Psoas muscle (tissue), 8 donors: ENCODE results near the gene SH3BGRL2. TPM values are rescaled to one million over a fixed set of nuclear protein-coding genes. Genes with fewer than 3 reads are reported as not detected.

Experiments used
- ATAC-seq, 4 donors: fragments of 200-7000 bp; cut with Tn5 transposase; one replicate each; pipeline ENCODE4 v1.9.1; 2020; ENCODE audit warnings: moderate library complexity in 3 of 4, mild to moderate bottlenecking in 2 of 4
- DNase-seq, 2 donors: peaks; one replicate each; pipeline ENCODE4 v3.0.0-alpha.2; 2020
- H3K27ac ChIP-seq: fragments of 200-600 bp; one replicate; pipeline ENCODE4 v1.8.0; 2022
- H3K27me3 ChIP-seq, 3 donors: fragments of 200-600 bp in 1 of 3; one replicate each; pipeline versions ENCODE4 v1.6.1 to v1.8.0; 2013 to 2022; ENCODE audit warnings: low read length in 2 of 3, mild to moderate bottlenecking in 2 of 3, moderate library complexity in 1 of 3; ENCODE audit not compliant: insufficient read depth in 3 of 3
- H3K36me3 ChIP-seq, 2 donors: fragments of 200-600 bp in 1 of 2; one replicate each; pipeline versions ENCODE4 v1.6.1 to v1.8.0; 2013 to 2022; ENCODE audit warnings: low read depth in 1 of 2, mild to moderate bottlenecking in 1 of 2, moderate library complexity in 1 of 2; ENCODE audit not compliant: insufficient read depth in 1 of 2
- H3K4me1 ChIP-seq: fragments of 200-600 bp; one replicate; pipeline ENCODE4 v1.8.0; 2022
- H3K4me3 ChIP-seq: fragments of 200-600 bp; one replicate; pipeline ENCODE4 v1.8.0; 2022; ENCODE audit warnings: mild to moderate bottlenecking
- H3K9me3 ChIP-seq: fragments of 200-600 bp; one replicate; pipeline ENCODE4 v1.8.0; 2022
- WGBS, 3 donors: extraction: QIAGEN DNeasy Blood & Tissue Kit; methylation state at CpG; one replicate each; pipeline versions ENCODE4 v1.1.6 to v1.1.7; 2013; 5-methylcytosine and 5-hydroxymethylcytosine counted together
- intact Hi-C, 2 donors: fragments of 100-400 bp; cut with DNase I; formaldehyde crosslinking; loops; one replicate each; pipeline versions ENCODE4 v1.11.0 to v1.14.2; 2022
- polyA plus RNA-seq, 3 donors: library from polyadenylated mRNA; stranded (reverse); fragments of 200-250 nt; gene quantifications; one replicate each; pipeline ENCODE4 v1.2.3, GENCODE V29; 2013
- total RNA-seq, 4 donors: library from RNA; stranded (reverse); fragmentation: NEBNext Ultra II Directional in 2 of 4; extraction: Animal tissue kit (Norgen Biotek cat#: 25700) in 2 of 4; gene quantifications; one replicate each; pipeline versions ENCODE4 v1.2.1 to v1.2.4, GENCODE V29; 2021 to 2023
- TF ChIP-seq, protein P1 (sequence below): fragments of 200-600 bp; IDR thresholded peaks from one replicate; pipeline ENCODE4 v1.8.0; 2022; ENCODE audit warnings: antibody characterized with exemption
- donor health status: healthy with polysubstance abuse.
- donor health status: DM: no; HTN: no; CAD: no; lungs with moderate emphysema.
- donor health status: Bipolar disorder and iron deficiency.
- donor health status: healthy.
- donor health status: DM: yes; HTN: yes; CAD: no.
- donor health status: DM: no; HTN: no; CAD: no.
- donor health status: DM: no; HTN: no; CAD: no.
- donor health status: DM: yes; HTN: yes; CAD: no.

The SH3BGRL2 gene
- total and polyA plus RNA-seq, 7 donors, result 3.5 to 9.7 (median 4.3) TPM

DNA sequence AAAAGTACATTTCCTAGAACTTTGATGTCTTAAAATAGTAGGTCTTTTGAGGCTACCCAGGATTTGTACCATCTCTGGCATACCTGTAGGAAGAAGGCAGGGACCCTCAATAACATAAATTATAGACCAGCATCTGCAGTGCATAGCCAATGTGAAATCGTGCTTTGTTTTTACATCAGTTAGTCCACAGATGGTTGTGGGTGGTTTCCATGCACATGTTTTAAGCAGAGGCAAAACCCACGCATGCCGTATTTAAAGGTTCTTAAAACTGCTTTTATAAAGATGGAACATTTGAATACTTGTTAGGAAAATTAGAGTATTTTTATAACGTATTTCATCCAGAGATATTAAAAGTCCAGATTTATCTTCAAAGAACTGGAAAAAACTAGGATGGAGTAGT lies 66.3 kb downstream of the SH3BGRL2 start:
- no peaks in the 10 kb centered on the region for H3K27me3 ChIP-seq
- no peaks in the 10 kb centered on the region for H3K9me3 ChIP-seq
- no peak for ATAC-seq
- intact Hi-C loops, result no loop called here
- no peak for DNase-seq
- TF ChIP-seq, protein P1, sequence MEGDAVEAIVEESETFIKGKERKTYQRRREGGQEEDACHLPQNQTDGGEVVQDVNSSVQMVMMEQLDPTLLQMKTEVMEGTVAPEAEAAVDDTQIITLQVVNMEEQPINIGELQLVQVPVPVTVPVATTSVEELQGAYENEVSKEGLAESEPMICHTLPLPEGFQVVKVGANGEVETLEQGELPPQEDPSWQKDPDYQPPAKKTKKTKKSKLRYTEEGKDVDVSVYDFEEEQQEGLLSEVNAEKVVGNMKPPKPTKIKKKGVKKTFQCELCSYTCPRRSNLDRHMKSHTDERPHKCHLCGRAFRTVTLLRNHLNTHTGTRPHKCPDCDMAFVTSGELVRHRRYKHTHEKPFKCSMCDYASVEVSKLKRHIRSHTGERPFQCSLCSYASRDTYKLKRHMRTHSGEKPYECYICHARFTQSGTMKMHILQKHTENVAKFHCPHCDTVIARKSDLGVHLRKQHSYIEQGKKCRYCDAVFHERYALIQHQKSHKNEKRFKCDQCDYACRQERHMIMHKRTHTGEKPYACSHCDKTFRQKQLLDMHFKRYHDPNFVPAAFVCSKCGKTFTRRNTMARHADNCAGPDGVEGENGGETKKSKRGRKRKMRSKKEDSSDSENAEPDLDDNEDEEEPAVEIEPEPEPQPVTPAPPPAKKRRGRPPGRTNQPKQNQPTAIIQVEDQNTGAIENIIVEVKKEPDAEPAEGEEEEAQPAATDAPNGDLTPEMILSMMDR, result no peak
- H3K27ac ChIP-seq, result no peak overlapping the region
- peaks cover 5% of the 10 kb centered on the region for H3K4me1 ChIP-seq
- 90 to 93% (median 91%) methylated on average over 4 of the region's 4 CpGs for WGBS, 3 donors
- peaks cover 0 to 5% of the 10 kb centered on the region in 2 donors for H3K36me3 ChIP-seq
- H3K4me3 ChIP-seq, result no peak overlapping the region

- H3K36me3 ChIP-seq, result peaks cover 0 to 5% of the 10 kb centered on the region in 2 donors
- TF ChIP-seq, protein P1, result no peak
- intact Hi-C loops, result no loop called here
- 96 to 97% (median 97%) methylated on average over 7 of the region's 7 CpGs for WGBS, 3 donors
- H3K4me3 ChIP-seq, result no peak overlapping the region
- ATAC-seq, result no peak
- H3K9me3 ChIP-seq, result no peaks in the 10 kb centered on the region
- no peaks in the 10 kb centered on the region for H3K27me3 ChIP-seq
- no peak for DNase-seq
- no peak overlapping the region for H3K27ac ChIP-seq
- peaks cover 5% of the 10 kb centered on the region for H3K4me1 ChIP-seq
These were observed 68.5 kb downstream of the SH3BGRL2 start for GRCh38 chr6:79699606-79700005.

GRCh38 chr6:79702691-79703090 lies 71.6 kb downstream of the SH3BGRL2 start:
- Histone ChIP-seq H3K9me3 (no peaks in the 10 kb centered on the region), H3K27ac (no peak overlapping the region), H3K36me3 (peaks cover 0 to 5% of the 10 kb centered on the region in 2 donors), H3K4me3 (no peak overlapping the region), H3K27me3 (no peaks in the 10 kb centered on the region), H3K4me1 (no peaks in the 10 kb centered on the region)
- 78 to 82% (median 79%) methylated on average over 5 of the region's 5 CpGs for WGBS, 3 donors
- DNase-seq (no peak), ATAC-seq (no peak)
- TF ChIP-seq, protein P1, result no peak
- intact Hi-C loops, result no loop called here

GRCh38 chr6:79704200-79704599 lies 73.1 kb downstream of the SH3BGRL2 start:
- Histone ChIP-seq H3K27ac (no peak overlapping the region), H3K4me3 (no peak overlapping the region), H3K36me3 (no peaks in the 10 kb centered on the region), H3K27me3 (no peaks in the 10 kb centered on the region), H3K4me1 (no peaks in the 10 kb centered on the region), H3K9me3 (no peaks in the 10 kb centered on the region)
- WGBS, 3 donors, result 90 to 97% (median 95%) methylated on average over 2 of the region's 2 CpGs
- ATAC-seq, result no peak
- TF ChIP-seq, protein P1, result no peak
- no peak for DNase-seq
- intact Hi-C loops, result no loop called here

GRCh38 chr6:79705456-79705995 lies 74.4 kb downstream of the SH3BGRL2 start:
- intact Hi-C loops, result no loop called here
- TF ChIP-seq, protein P1, result no peak
- H3K4me1 ChIP-seq, result no peaks in the 10 kb centered on the region
- H3K9me3 ChIP-seq, result no peaks in the 10 kb centered on the region
- ATAC-seq (no peak), DNase-seq (no peak)
- 89 to 92% (median 90%) methylated on average over 5 of the region's 5 CpGs for WGBS, 3 donors
- H3K27me3 ChIP-seq, result no peaks in the 10 kb centered on the region
- H3K27ac ChIP-seq, result no peak overlapping the region
- no peak overlapping the region for H3K4me3 ChIP-seq
- H3K36me3 ChIP-seq, result no peaks in the 10 kb centered on the region
